ENCODE data around the gene TNS3.

TNS3 gene

DNA sequence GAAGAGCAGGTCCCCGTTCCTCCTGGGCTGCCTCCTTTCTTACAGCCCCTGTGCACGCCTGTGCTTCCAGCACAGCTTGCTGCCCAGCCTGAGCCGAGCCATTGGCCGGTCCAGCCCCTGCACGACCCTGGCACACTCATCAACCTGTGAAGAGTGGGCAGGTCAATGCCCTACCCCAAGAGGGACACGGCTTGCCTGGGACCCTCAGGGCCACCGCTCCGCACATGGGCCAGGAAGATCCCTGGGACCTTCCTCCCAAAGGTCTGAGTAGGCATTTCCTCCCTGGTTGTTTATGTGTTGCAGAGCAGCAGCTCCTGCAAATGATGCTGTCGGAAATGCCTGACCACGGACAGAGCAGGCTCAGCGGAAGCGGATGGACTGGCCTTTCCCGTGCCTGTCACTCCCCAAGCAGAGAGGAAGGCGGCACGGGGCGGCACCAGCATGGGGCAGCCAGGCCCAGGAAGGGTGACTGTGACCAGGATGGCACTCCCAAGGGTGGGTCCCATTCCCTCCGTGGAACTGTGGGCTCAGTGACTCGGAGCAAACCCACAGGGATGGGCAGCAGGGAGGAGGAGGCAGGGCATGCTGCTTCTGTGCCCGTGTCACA lies 252.5 kb downstream of the TNS3 start:
- DNase-seq (ENCODE audit: low read depth, low spot score): no peak

DNA sequence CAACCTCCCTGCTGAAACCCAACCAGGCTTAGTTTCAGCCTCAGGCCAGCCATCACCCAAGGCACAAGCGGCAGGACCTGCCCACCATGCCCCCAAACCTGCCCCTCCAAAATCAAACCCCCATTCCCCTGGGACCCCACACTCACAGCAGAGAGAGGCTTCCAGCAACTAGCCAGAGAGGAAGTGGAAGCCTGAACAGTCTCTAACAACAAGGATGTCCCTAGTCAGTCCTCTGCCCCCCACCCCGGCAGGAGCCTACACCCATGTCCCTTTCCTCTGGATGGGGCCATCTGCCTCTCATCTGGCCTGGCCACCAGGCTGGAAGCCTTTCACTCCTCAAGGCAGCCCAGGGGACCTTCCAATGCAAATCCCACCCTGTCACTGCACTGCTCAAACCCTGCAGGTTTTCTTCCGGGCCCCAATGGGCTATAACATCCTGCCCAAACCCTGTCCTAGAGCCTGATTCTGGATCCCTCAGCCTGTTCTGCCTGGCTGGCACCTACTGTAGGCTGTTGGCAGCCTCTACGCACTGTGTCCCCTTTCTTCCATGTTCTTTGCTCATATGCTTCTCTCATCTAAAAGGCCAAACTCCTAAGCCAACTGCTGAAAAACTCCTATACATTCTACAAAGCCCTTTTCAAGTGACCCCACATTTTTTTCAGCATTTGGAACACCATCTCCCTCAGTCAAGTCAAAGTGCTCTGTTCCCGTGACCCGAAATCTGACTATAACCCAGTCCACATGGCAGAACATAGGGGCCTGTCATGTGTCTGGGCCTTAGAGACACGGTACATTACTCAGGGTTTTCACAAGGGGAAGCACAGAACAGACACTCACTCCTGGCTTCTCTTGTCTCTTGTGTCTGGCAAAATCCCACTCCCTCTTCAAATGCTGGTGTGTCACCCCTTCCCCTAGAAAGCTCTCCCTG lies 253.3 kb downstream of the TNS3 start:
- DNase-seq (ENCODE audit: low read depth, low spot score): no peak

DNA sequence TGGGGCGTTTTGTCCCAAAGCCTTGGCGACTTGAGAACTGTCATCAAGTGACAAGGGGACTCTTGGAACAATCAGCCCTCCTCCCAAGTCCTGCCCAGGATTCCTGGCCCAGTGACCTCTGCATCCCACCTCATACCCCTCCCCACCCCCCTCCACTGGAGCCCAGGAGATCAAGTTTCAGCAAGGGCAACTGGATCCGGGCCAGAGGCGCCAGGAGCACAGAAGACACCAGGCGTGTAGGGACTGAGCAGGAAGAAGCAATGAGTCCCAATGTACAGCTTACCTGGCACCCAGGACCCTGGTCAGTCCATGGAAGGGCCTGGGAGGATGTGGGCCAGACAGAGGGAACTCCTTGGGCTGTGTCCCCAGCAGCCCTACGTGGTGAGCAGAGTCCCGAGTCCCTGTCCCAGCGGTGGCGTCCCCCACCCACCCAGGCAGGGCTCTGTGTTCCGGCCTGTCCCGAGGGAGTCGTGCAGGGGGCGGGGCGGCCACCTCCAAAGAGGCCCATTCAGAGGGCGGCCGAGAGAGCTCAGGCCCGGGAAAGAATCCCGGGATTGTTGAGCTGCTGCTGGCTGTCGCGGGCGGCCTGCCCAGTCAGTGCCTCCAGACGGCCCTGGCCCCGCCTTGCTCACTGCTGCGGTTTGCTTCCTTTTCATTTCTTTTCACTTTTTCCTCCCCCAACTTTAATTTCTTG lies 254.1 kb downstream of the TNS3 start:
- DNase-seq (ENCODE audit: low read depth, low spot score): no peak

DNA sequence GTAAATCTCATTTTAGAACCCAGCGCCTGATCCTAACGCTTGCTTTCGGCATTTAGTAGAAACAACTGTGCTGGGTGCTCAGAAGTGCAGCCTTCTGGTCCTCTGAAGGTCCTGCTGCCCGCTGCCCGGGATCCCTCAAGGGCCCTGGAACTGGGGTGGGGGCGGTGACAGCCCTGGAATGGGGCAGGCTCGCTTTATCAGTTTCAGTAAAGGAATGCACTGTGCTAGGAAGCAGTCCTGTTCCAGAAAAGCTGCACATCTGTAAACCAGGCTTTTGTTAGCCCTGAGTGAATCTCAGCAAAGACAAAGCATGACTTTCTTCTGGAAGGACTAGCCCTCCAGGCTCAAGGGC lies 254.6 kb downstream of the TNS3 start:
- no peak for DNase-seq (ENCODE audit: low read depth, low spot score)

DNA sequence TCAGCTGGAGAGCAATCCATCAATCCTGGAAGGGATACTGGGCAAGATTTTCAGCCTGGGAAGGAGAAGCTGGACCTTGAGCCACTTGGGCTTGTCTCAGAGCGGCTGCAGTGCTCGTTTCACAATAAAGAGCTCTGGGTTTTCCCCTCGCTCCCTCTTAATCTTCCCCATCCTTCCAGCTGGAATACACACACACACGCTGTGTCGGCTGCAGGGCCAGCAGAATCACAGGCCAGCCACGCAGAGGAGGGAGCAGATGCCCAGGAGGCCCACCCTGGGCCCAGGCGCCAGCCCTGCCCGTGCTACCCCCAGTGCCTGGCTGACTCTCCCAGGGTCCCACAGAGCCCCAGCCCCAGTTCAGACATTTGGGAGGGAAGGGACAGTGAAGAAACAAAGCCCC lies 255.1 kb downstream of the TNS3 start:
- no peak for DNase-seq (ENCODE audit: low read depth, low spot score)

DNA sequence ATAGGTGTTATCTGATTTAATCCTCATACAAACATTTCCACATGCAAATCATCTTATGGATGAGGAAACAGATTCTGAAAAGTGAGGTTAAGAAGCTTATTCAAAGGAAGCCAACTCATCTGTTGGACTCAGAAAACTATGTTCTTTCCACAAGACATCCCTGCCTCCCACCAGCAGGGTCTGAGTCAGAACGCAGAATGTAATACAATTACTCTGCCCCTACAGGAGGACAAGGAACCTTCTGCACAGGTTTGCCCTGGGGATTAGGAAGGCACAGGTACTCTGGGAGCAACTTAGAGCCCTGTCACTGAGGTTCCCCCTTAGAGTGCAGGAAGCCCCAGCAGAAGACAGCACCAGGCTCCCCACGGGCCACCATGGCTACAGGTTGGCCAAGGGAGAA lies 255.7 kb downstream of the TNS3 start:
- no peak for DNase-seq (ENCODE audit: low read depth, low spot score)

DNA sequence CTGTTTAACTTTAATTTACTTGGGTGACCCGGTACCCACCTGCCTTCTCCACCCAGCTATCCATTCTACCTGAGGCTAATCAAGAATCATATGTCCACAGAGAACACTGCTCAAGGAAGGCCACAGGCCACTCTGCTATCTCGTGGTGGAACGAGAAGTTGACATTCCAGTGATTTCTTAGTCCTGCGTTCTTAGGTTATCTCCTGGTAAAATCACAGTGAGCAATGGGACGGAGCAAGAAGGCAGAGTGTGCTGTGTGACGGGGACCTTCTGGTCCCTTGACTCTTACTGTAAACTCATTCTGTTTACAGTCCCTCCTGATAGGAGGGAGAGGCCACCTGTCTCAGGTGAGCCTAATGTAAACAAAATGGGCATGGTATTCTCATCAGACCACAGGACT lies 256.6 kb downstream of the TNS3 start:
- no peak for DNase-seq (ENCODE audit: low read depth, low spot score)

DNA sequence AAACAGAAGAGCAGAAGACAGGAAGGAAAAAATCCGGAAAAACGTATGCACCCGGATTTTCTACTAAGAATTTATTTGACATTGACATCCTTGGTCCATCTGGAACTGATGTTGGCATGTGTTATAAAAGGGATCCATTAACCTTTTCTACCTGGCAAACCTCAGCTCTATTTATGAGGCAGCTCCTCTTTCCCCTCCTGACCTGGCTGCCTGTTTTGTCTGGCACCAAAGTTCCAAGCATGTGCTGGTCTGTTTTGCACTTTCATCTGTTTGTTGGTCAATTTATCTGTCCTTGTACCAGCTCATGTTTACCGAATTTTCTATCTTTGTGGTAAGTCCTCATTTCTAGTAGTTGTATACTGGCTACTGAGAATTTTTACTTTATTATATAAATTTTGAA lies 258.0 kb downstream of the TNS3 start:
- DNase-seq (ENCODE audit: low read depth, low spot score): no peak

DNA sequence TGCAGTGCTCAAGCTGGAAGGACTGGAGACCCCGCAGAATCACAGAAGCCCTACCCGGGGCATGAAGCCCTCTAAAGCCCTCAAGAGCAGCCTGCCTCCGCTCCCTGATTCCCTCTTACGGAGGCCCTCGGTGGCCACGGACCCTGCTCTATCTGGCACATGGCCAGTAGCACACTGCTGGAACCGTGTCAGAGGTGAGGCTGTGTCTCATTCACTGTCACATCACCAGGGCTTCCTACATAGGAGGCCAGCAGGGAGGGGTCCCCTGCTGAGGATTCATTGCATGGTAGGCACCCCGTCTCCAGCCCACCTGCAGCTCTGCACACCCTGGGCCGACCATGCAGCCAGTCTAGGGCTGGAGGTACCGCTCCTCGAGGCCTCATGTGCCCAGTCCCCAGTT lies 259.2 kb downstream of the TNS3 start:
- DNase-seq (ENCODE audit: low read depth, low spot score): no peak

DNA sequence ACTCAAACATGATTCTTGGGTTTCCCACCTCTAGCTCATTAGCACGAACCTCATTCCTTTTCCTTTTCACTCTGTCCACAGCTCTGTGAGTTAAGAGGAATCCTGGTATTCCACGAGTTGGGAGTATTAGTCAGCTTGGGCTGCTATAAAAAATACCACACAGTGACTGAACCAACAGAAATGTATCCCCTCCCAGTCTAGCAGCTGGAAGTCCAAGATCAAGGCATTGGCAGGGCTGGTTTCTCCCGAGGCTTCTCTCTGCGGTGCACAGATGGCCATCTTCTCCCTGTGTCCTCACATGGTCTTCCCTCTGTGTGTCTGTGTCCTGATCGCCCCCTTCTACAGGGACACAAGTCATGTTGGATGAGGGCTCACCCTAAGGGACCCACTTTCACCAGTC lies 261.6 kb downstream of the TNS3 start:
- DNase-seq (ENCODE audit: low read depth, low spot score): no peak

DNA sequence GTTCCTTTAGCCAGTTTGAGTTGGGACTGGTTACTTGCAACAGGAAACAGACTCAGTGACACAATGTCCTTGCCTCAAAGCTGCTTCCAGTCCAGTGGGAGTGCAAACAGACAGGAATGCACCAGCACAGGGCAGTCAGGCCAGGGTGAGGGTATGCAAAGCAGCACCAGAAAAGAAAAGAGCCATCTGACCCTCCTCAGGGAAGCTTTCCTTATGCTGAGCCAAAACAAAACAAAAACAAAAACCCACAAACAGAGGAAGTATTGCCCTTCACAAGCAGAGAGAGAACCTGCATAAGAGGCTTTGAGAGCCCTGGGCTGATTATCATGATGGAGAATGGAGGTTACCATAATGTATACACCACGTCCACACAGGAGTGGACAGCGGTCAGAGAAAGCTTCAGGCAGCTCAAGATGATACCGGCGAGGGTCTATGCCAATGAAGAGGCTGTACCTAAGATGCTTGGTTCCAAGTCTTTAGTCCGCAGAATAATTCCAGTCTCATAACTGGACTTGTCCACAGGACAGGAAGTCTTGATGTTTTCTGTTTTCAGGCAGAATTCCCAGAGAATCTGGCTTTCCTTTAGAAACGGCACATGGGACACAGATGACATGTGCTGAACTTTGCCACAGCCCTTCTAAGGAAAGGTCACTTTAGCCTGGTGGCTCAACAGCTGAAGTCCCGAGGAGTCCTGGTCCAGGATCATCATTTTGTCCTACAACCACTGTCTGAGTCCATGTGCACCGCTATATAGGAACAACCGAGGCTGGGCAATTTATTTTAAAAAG lies 263.3 kb downstream of the TNS3 start:
- DNase-seq (ENCODE audit: low read depth, low spot score): no peak

DNA sequence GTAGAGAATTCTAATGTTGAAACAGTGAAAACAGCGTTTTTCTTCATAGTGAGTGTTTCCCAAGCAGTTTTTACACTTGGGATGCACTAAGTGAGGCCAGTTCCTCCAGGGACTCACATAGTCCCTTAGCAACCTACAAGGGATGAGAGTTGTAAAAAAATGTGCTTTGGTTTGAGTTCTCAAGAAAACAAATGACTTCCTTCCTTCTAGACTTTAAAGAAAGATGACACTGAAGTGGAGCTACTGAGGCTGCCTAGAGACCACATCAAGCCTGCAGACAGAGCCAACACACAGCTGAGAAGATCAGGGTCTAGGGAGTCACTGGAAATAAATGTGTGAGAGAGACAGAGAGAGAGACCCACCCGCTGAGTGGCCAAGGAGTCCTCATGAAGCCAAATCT lies 264.4 kb downstream of the TNS3 start:
- no peak for DNase-seq (ENCODE audit: low read depth, low spot score)

DNA sequence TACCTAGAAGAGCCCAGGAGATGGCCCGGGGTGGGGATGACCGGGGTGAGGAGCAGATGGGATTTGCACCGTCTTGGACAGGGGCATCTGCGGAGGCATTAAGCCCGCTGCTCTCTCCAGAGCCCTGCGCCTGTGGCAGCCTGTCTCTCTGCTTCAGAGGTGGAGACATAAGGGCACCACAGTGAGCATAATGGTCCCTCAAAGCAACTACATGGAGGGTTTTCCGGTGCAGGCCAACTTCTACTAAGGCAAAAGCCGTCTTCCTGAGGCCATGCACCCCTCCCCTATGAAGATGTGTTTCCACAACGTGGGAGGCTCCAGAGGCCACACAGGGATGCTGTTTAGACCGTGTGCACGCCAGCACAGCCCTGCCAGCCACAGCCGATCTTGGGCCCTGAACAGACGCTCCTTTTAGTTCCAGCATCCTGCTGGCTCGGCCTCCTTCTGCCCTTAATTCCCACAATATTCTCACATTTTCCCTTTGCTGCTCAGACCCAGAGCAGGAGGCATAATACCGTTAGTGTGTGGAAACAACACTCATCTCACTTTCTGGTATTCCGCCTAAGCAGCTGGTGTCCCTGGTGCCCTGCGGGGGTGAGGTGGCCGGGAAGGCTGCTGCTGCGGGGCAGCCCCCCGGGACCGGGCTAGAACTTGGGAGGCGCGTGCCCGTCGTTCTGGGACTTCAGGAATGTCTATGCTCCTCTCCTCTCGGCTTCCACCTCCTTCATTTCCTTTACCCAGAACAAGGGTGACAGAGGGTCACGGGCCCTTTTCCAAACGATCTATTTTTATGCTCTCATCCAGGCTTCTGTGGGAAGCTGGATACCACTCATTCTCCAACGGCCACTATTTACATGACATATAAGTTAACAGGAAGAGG lies 266.9 kb downstream of the TNS3 start:
- no peak for DNase-seq (ENCODE audit: low read depth, low spot score)

DNA sequence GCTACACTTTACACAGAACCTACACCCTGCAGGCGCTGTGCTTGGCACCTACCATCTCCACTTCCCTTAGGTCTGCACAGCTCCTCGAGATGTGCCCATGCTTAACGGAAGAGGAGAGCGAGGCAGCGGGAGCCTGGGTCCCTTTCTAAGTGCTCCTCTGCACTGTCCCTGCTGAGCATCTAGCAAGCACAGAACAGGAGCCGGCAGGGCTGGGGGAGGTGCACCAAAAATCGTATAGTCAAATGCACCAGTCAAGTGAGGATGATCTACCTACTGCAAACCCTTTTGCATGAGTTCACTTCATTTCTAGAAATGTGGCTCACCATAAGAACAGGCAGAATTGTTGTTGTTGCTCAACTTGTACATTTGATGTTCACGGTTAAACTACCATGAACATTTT lies 267.7 kb downstream of the TNS3 start:
- DNase-seq (ENCODE audit: low read depth, low spot score): no peak

DNA sequence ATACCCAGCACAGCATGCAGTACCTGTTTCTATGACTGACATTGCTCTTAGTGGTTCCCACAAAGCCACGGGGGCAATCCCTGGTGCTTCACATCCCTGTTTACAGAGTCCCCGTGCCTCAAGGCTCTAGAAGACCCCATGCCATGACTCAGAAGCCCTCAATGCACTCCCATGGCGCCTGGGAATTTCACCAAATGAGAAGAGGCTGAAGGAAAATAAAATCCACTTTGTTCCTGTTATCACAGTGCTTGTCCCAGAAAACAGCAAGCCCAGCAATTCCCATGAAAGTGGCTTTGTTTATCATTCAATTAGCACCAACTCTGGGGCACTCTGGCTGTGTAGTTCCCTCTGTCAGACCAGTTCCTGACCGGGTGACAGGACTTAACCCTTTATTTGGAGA lies 268.3 kb downstream of the TNS3 start:
- DNase-seq (ENCODE audit: low read depth, low spot score): no peak

DNA sequence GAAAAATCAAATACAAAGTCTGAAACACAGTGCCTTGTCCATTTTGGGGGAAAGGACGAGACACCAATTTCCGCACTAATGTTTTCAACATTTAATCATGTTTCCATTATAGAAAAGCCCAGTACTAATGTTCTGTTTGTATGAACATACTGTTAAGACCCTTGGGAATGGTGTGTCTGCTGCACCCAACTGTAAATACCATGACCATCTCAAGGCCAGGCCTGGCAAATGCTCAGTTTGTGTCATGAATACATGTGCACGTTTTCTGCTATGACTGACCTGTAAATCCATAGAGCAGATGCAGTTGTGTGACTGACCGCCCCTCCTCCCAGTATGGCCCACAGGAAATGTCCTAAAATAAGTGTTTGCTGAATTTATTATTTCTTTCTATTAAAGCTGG lies 270.0 kb downstream of the TNS3 start:
- DNase-seq (ENCODE audit: low read depth, low spot score): no peak

DNA sequence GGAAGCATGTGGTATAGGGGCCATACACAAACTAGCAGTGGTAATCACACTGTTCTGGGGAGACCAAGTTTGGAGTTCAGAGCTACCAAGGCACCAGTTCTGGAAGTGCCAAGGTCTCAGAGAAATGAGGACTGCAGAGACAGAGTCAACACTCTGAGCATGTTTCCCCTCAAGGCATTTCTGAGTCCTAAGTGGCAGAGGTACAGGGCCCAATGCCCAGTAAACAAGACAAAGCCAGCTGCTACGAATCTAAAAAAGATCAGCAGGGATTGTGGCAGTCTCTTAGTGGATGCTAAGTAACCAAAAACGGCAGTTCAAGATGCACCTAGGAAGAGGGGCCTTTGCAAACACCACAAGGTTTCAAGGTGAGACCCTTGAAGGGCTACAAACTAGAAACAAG lies 271.9 kb downstream of the TNS3 start:
- DNase-seq (ENCODE audit: low read depth, low spot score): no peak

DNA sequence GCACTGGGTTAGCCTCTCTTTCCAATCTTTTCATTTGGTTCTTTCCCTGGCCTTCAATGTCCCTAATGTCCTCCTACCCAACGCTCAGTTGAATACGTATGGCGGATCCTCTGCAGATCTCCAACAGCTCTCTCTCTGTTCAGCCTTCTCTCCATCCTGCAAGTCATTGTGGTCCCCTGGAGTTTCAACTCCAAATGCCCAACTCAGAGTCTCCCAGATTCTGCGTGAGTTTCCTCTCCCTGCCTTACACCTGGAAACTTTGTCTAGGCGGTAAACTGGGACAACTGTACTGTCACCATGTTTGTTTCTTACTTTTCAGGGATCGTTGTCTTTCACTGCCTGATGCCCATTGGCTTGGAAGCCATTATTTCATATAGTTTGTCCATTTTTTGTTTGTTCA lies 273.1 kb downstream of the TNS3 start:
- DNase-seq (ENCODE audit: low read depth, low spot score): no peak

DNA sequence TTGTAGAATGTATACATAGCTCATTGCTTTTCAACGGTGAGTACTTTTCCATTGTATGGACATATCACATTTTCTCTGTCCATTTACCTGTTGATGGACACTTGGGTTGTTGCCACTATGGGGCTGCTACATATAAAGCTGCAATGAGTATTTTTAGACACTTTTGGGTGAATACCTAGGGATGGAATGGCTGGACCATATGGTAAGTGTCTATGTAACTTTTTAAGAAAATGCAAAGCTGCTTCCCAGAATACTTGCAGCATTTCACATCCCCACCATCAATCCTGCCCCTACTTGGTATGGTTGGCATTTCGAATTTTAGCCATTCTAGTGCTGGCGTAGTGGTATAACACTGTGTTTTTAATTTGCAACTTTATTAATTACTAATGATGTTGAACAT lies 274.6 kb downstream of the TNS3 start:
- DNase-seq (ENCODE audit: low read depth, low spot score): no peak

DNA sequence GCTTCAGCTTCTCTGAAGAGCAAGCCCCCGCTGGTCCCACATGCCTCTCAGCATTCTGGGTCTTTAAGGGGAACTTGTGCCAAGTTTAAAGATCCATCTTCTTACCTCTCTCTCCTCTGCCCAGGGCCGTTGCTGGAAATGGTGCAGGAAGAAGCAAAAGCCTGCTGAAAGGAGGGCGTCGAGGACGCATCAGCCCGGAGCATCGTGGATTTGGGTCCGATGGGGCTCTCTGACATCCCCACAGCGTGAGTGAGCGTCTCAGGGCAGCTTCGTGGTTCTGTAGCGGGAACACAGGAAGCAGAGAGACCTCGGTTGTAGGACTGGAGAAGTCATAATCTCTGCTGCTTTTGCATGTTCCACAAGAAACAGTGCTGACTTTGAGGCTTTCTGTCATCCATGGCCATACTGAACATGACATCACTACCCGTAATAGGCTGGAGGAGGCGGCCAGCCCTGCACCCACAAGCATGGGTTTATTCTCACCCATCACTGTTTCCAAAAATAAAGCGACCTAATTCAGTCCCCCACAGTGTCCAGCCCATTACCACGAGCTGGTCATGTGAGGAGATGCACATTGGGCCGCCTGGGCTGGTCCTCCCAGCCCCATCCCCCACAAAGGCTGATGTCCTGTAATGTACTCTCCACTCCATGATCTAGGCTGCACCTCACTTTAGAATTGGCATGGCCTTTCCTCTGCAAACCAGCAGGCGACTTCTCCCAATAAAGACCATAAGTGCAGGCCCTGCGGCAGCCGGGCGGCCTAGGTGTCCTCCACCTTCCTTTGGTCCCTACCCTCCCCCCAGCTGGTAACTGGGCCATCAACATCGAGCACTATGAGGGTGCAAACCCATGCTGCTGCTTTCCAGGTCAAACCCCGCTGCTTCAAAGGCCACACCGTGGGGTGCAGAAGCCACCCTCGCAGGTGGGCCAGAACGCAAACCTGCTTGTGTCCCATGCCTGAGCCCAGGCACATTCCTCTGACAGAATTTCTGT lies 276.9 kb downstream of the TNS3 start:
- DNase-seq (ENCODE audit: low read depth, low spot score): no peak
